GM12878 (cell line): ENCODE results near the gene CSTA. TPM values are rescaled to one million over a fixed set of nuclear protein-coding genes. Genes with fewer than 3 reads are reported as not detected.

Source experiments
- ATF2 ChIP-seq: IDR thresholded peaks from 2 replicates; pipeline ENCODE4 v1.6.1; 2012; ENCODE audit warnings: low read length, inconsistent platforms
- CBFB ChIP-seq: IDR thresholded peaks from 2 replicates; pipeline ENCODE4 v1.6.1; 2016; ENCODE audit warnings: antibody characterized with exemption, low read depth
- EGR1 ChIP-seq, 2 experiments: IDR thresholded peaks; 1 replicate in 1 of 2; 2 replicates in 1 of 2; pipeline ENCODE4 v1.6.1; 2011 to 2012; ENCODE audit warnings: low read depth in 2 of 2, low read length in 2 of 2, borderline replicate concordance in 1 of 2, mild to moderate bottlenecking in 1 of 2, moderate library complexity in 1 of 2
- IKZF2 ChIP-seq, 2 experiments: fragments of 450-650 bp; IDR thresholded peaks; 2 replicates each; pipeline ENCODE4 v1.6.1; 2017; ENCODE audit warnings: mild to moderate bottlenecking in 2 of 2, moderate library complexity in 2 of 2
- IRF3 ChIP-seq: fragments of 450-650 bp; IDR thresholded peaks from 2 replicates; pipeline ENCODE4 v1.6.1; 2014; ENCODE audit warnings: mild to moderate bottlenecking
- JUND ChIP-seq: IDR thresholded peaks from 2 replicates; pipeline ENCODE4 v1.6.1; 2012; ENCODE audit warnings: low read depth, mild to moderate bottlenecking, low read length, improper control_type of control experiment, moderate library complexity
- MEF2B ChIP-seq: fragments of 450-650 bp; IDR thresholded peaks from 2 replicates; pipeline ENCODE4 v1.6.1; 2018; ENCODE audit warnings: mild to moderate bottlenecking, moderate library complexity; ENCODE audit not compliant: partially characterized antibody, poor library complexity, severe bottlenecking
- PAX5 ChIP-seq: IDR thresholded peaks from 2 replicates; pipeline ENCODE4 v1.6.1; 2011; ENCODE audit warnings: low read depth, low read length, borderline replicate concordance
- RAD21 ChIP-seq: IDR thresholded peaks from 2 replicates; pipeline ENCODE4 v1.6.1; 2011; ENCODE audit warnings: mild to moderate bottlenecking, low read depth, low read length, moderate library complexity; ENCODE audit not compliant: insufficient read depth
- polyA plus RNA-seq, 11 experiments: library from polyadenylated mRNA; depleted of rRNA in 4 of 11; unstranded in 6 of 11; stranded (reverse) in 5 of 11; fragments of >200 nt; fragmentation: Nextera tagmentation in 4 of 11; fragmentation: Illumina TruSeq in 1 of 11; extraction: Ambion mirVana in 4 of 11; extraction: Trizol in 1 of 11; gene quantifications; 1 replicate in 1 of 11; 2 replicates in 10 of 11; pipeline versions ENCODE4 v1.2.1 to v1.2.3, GENCODE V29; 2011 to 2016; ENCODE audit warnings: inconsistent platforms in 2 of 11, missing spikeins in 2 of 11, low read depth in 1 of 11
- total RNA-seq, 4 experiments: library from RNA; depleted of rRNA in 3 of 4; stranded (reverse); fragments of >200 nt in 3 of 4; fragmentation: Illumina TruSeq in 1 of 4; extraction: Trizol in 1 of 4; gene quantifications; 2 replicates each; pipeline versions ENCODE4 v1.2.1 to v1.2.3, GENCODE V29; 2013 to 2021

CSTA gene
- total and polyA plus RNA-seq, 10 of the 15 experiments (the other 5 are each of a cell fraction or from before 2014, with no cell fraction given), result 1.8 to 6.7 (median 3.4) TPM

- no peak for TF ChIP-seq EGR1 (IDR thresholded peaks at IDR 0.05; ENCODE audit: borderline replicate concordance in 1 of 2, low read depth in 2 of 2, low read length in 2 of 2)
- no peak for TF ChIP-seq PAX5
- peak; percentile 83 for TF ChIP-seq CBFB
- no peak for TF ChIP-seq JUND
- no peak for TF ChIP-seq IRF3
- no peak for TF ChIP-seq MEF2B
- peak in 1 of 2 experiments; percentile 35 for TF ChIP-seq IKZF2 (IDR thresholded peaks at IDR 0.05)
- TF ChIP-seq ATF2, result no peak
- TF ChIP-seq RAD21, result no peak
These were observed 58.0 kb downstream of the CSTA start, which contains the start of gene MIX23 (continued) for GRCh38 chr3:122382888-122383666.
